Eye (tissue), 1 donor: ENCODE data around the gene RGPD8.

ENCODE experiments used
- DNase-seq: peaks from one replicate; pipeline ENCODE4 v3.0.0-alpha.2; 2015

The RGPD8 gene

GRCh38 chr2:112322919-112323318, 110.5 kb downstream of the RGPD8 start:
- DNase-seq = no peak

- DNase-seq = no peak
Measured at GRCh38 chr2:112321375-112322320, 111.8 kb downstream of the RGPD8 start.
